D341Med (cell line): ENCODE results near the gene SMIM7.
"Not testable (repeated sequence)": the region's sequence is repeated elsewhere in the genome, so short reads cannot be mapped to it uniquely, and the experiment has no call there.

ENCODE experiments used
- DNase-seq: peaks from one replicate; pipeline ENCODE4 v3.0.0; 2012; ENCODE audit warnings: low spot score

SMIM7 gene

GRCh38 chr19:16659832-16660708 lies at the start of gene SMIM7:
TSS of gene SMIM7 (minus strand) at chr19:16660144. CDS start at chr19:16660110, 34 bp downstream.
- DNase-seq: peak; percentile 97

GRCh38 chr19:16703677-16704076 lies 43.7 kb upstream of the SMIM7 start:
- DNase-seq: no peak

DNA sequence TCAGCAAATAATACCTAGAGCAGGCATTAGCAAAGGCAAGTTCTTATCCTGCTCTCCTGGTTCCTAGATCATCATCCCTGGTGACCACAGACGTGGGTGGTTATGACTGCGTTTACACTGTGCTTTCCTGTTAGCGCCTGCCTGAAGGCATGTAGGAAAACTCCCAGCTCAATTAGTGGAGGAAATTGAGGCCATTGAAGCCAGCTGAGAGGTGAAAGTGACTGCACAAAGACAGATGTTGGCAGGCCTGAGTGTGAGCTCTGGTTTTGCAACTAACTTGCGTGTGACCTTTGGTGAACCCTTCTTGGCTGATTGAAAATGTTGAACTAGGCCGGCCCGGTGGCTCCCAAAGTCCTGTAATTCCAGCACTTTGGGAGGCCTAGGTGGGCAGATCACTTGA lies 42.2 kb upstream of the SMIM7 start:
- DNase-seq: no peak

DNA sequence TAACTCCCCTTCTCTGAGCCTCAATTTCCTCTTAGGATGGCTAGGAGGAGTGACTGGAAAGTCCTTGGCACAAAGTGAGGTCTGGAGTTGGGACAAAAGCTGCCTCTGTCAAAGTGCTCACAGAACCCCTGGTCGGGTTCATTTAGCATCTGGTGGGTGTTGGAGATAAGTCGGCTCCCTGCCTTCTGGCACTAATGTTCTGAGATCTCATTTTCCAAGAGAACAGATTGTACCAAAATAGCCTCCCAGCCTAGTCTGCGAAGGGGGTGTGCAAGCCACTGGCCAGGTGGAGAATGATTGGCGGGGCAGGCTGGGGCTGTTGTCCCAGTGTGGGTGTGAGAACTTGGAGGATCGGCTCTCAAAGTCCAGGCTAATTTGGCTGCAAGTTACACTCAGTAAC lies 39.0 kb upstream of the SMIM7 start:
- peak; percentile 43 for DNase-seq

DNA sequence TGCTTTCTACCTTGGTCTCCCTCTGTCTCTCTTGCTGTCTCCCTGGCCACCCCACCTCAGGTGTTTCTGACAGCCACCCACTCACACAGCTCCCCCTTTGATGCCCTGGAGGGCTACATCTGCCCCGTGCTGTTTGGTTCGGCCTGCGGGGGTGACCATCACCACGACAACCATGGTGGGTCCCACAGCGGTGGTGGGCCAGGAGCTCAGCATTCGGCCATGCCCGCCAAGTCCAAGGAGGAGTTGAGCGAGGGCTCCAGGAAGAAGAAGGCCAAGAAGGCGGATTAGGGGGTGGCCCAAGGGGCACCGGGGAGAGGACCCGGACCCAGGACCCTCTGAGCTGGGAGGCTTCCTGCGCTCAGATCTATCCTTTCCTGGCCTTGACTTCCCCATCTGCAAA lies 28.1 kb upstream of the SMIM7 start:
- no peak for DNase-seq

GRCh38 chr19:16684216-16684615 lies 24.3 kb upstream of the SMIM7 start:
- no peak for DNase-seq

DNA sequence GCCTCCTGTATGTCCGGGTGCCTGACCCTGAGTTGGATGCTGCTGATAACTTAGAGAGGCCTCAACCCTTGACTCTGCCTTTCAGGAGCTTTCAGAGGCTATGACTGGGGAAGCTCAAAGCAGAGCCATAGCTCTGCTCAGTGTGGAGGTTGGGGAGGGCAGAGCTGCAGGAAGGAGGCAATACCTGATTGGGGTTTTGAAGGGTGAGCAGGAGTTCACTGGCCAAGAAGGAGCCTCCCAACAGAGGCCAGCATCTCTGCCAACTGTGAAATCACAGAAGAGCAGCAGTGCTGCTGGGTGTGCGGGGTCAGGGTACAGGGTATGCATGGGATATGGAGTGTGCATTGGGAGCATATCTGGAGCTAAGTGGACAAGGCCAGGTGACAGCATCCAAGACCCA lies 22.6 kb upstream of the SMIM7 start:
- DNase-seq: no peak

DNA sequence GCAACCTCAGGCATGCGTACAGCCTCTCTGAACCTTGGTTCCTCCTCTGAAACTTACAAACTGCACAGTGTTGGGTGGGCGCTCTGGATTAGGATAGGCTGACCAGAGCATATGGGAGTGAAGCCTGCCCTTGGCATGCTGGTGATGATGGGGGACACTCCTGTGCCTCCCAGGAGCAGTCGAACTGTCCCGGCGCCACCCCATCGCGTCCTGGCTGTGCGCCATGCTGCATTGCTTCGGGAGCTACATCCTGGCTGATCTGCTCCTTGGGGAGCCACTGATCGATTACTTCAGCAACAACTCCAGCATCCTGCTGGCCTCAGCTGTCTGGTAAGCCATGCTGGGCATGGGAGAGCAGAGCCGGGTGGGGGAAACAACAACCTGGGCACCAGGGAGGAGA lies 19.9 kb upstream of the SMIM7 start:
- no peak for DNase-seq

DNA sequence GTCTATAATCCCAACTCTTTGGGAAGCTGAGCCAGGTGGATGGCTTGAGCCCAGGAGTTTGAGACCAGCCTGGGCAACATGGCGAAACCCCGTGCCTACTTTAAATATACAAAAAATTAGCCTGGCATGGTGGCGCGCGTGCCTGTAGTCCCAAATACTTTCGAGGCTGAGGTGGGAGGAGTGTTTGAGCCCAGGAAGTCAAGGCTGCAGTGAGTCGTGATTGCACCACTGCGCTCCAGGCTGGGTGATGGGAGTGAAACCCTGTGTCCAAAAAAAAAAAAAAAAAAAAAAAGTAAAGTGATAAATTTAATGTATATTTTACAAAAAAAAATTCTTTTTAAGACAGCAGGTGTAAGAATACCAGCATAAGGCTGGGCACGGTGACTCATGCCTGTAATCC lies 18.6 kb upstream of the SMIM7 start:
- DNase-seq: no peak

DNA sequence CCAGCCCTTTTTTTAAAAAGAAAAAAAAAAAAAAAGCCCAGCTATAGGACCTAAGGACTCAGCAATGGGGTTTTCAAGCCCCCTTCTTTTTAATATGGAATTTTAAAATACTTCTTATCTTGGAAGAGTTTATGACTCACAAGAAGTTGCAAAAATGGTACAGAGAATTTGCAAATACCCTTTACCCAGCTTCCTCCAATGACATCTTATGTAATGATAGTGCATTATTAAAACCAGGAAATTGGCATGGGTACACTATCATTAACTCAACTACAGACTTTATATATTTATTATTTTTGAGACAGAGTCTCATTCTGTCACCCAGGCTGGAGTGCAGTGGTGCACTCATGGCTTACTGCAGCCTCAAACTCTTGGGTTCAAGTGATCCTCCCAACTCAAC lies 17.1 kb upstream of the SMIM7 start:
- DNase-seq: no peak

GRCh38 chr19:16676101-16676798 lies 16.3 kb upstream of the SMIM7 start:
- DNase-seq: no peak

GRCh38 chr19:16673839-16674238 lies 13.9 kb upstream of the SMIM7 start:
- not testable (repeated sequence) for DNase-seq

GRCh38 chr19:16673231-16673630 lies 13.3 kb upstream of the SMIM7 start:
- DNase-seq: no peak

- peak; percentile 67 for DNase-seq
Measured at GRCh38 chr19:16671652-16672274, 11.8 kb upstream of the SMIM7 start.

DNA sequence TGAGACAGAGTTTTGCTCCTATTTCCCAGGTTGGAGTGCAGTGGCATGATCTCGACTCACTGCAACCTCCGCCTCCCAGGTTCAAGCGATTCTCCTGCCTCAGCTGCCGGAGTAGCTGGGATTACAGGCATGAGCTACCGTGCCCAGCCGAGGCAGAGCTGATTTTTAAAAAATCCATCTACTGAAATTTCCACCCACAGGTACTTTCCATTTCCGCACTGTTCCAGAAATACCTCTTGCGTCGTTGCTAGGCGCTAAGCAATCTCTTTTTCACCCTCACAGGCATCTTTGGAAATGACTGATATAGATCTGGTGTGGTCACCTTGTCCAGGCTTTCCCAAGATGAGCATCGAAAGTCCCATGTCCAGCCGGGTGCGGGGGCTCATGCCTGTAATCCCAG lies 10.3 kb upstream of the SMIM7 start:
- no peak for DNase-seq

GRCh38 chr19:16668702-16669101 lies 8.8 kb upstream of the SMIM7 start:
- not testable (repeated sequence) for DNase-seq

DNA sequence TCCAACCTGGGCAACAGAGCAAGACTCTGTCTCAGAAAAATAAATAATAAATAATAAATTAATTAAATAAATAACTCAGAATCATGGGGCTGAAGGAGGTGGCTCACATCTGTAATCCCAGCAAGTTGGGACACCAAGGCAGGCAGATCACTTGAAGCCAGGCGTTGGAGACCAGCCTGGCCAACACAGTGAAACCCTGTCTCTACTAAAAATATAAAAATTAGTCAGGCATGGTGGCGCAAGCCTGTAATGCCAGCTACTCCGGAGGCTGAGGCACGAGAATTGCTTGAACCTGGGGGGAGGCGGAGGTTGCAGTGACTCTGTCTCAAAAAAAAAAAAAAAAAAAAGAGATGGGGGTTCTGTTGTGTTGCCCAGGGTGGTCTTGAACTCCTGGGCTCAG lies 8.2 kb upstream of the SMIM7 start:
- DNase-seq: no peak

- peak; percentile 67 for DNase-seq
Measured at GRCh38 chr19:16661480-16662034, 1.6 kb upstream of the SMIM7 start.

DNA sequence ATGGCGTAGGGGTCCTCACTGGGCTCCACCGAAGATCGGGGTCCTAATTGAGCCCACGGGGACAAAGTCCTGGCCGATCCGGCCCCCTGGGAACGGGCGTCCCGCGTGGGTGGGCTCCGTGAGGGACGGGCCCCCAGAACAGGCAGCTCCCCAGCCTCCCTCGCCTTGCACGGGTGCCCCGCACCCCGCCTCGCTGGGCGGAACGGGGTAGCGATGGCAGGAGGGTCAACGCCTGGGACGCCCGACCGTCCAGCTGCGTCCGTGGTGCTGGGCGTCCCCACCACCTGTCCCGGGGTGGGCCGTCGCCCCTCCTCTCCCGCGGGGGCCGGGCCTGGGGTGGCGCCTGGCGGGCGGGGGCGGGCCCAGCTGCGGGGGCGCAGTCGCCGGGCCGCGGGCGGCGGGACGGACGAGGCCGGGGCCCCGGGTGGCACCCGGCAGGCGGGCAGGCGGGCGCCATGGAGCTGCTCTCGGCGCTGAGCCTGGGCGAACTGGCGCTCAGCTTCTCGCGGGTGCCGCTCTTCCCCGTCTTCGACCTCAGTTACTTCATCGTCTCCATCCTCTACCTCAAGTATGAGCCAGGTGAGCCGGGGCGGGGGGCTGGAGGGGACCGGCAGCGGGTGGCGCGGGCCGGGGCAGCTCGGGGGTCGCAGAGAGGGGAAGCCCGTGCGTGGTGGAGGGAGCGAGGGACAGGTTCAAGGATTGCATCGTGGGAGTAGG lies 977 bp upstream of the SMIM7 start, which contains the start of gene TMEM38A:
Gene TMEM38A, plus strand, starts transcription at position 377 of the 717 bp plus-strand sequence. Its CDS starts 79 bp downstream, at position 456.
- peak; percentile 86 for DNase-seq

GRCh38 chr19:16659464-16659831 lies 496 bp downstream of the SMIM7 start:
- no peak for DNase-seq

DNA sequence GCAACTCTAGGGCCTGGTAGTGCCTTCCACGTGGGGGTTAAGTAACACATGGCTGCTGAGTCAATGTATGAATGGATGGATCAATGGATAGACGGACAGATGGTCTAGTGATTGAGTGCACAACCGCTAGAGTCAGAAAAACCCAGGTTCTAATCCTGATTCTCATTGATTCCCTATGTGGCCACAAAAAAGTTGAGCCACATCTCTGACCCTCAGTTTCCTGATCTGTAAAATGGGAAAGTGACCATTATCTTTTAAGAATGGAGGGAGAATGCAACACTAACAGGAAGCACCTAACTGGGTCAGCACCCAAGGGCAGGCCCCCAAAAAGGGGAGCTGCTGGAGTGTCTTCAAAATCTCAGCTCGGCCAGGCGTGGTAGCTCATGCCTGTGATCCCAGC lies 2.6 kb downstream of the SMIM7 start:
- DNase-seq: no peak

DNA sequence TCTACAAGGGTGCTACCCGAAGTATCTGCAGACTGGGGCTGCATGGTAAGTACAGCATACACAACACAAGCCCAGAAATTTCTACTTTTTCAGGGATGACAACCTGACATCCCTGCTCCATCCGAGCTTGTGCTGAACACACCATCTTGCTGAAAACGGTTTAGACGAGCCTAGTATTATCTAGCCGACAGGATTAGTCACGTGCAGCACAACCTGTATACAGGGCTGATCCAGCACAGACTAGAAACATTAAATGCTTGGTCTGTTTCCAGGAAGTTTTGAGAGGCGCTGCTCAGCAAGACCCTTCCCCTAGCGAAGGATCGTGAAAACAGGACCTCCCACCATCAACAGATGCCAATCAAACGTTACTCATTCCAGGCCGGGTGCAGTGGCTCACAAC lies 4.2 kb downstream of the SMIM7 start:
- peak; percentile 62 for DNase-seq
